ENCODE data around the gene SLC22A23. TPM values are rescaled to one million over a fixed set of nuclear protein-coding genes. Genes with fewer than 3 reads are reported as not detected.

The SLC22A23 gene
- total RNA-seq, 1 donor from 2014 or later: 27.8 TPM

- H3K4me1 ChIP-seq: peaks cover 7% of the 10 kb centered on the region
- TF ChIP-seq CTCF (IDR thresholded peaks at IDR 0.05): no peak
- intact Hi-C loops (cut with DNase I): no loop called here
- no peak overlapping the region for H3K4me3 ChIP-seq
- H3K27ac ChIP-seq: no peak overlapping the region
- H3K27me3 ChIP-seq (ENCODE audit: low read depth): no peaks in the 10 kb centered on the region
- ATAC-seq: no peak
- no peaks in the 10 kb centered on the region for H3K9me3 ChIP-seq
- no peaks in the 10 kb centered on the region for H3K36me3 ChIP-seq
- DNase-seq: no peak
These were observed 141.0 kb downstream of the SLC22A23 start for GRCh38 chr6:3315841-3316240.

GRCh38 chr6:3314621-3315467, 142.0 kb downstream of the SLC22A23 start:
- intact Hi-C loops (cut with DNase I): no loop called here
- DNase-seq (no peak), ATAC-seq (no peak)
- no peak for TF ChIP-seq CTCF (IDR thresholded peaks at IDR 0.05)
- H3K36me3 ChIP-seq: no peaks in the 10 kb centered on the region
- H3K27ac ChIP-seq: no peak overlapping the region
- H3K9me3 ChIP-seq: no peaks in the 10 kb centered on the region
- H3K27me3 ChIP-seq (ENCODE audit: low read depth): no peaks in the 10 kb centered on the region
- H3K4me1 ChIP-seq: peaks cover 7% of the 10 kb centered on the region
- H3K4me3 ChIP-seq: no peak overlapping the region

GRCh38 chr6:3314176-3314575, 142.7 kb downstream of the SLC22A23 start:
- no peaks in the 10 kb centered on the region for H3K9me3 ChIP-seq
- intact Hi-C loops (cut with DNase I): no loop called here
- no peaks in the 10 kb centered on the region for H3K36me3 ChIP-seq
- no peak overlapping the region for H3K4me3 ChIP-seq
- no peak for TF ChIP-seq CTCF (IDR thresholded peaks at IDR 0.05)
- ATAC-seq (no peak), DNase-seq (no peak)
- H3K27me3 ChIP-seq (ENCODE audit: low read depth): no peaks in the 10 kb centered on the region
- H3K27ac ChIP-seq: no peak overlapping the region
- peaks cover 7% of the 10 kb centered on the region for H3K4me1 ChIP-seq

DNA sequence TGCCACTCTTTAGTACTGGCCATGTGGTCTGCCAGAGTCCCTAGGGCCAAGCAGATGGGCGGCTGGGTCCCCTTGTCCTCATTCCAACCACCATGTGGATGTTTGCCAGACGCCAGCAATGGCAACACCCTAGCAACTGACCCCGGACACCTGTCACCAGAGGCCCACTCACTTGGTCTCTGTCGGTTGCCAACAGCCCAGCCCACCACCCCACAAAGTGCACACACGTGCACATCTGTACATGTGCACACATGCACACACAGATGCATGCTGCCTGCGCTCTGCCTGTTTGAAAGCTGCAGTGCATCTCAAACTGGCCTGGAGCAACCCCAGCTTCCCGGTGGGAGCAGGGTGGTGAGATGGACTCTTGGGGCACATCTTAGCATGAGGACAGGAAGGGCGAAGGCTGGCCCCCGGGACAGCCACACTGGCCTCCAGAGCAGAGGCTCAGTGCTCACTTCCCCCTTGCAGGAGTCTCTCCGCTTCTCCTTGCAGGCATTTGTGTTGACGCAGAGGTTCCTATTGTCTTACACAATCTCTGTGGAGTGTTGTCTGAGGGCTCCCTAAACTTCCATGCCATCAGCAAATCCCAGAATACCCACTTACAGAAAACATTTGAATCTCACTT, 144.1 kb downstream of the SLC22A23 start:
- no peak overlapping the region for H3K4me3 ChIP-seq
- no peaks in the 10 kb centered on the region for H3K4me1 ChIP-seq
- DNase-seq (no peak), ATAC-seq (peak; percentile 8 to 27)
- TF ChIP-seq CTCF (IDR thresholded peaks at IDR 0.05): no peak
- H3K36me3 ChIP-seq: no peaks in the 10 kb centered on the region
- no peak overlapping the region for H3K27ac ChIP-seq
- no peaks in the 10 kb centered on the region for H3K27me3 ChIP-seq (ENCODE audit: low read depth)
- intact Hi-C loops (cut with DNase I): no loop called here
- H3K9me3 ChIP-seq: no peaks in the 10 kb centered on the region

DNA sequence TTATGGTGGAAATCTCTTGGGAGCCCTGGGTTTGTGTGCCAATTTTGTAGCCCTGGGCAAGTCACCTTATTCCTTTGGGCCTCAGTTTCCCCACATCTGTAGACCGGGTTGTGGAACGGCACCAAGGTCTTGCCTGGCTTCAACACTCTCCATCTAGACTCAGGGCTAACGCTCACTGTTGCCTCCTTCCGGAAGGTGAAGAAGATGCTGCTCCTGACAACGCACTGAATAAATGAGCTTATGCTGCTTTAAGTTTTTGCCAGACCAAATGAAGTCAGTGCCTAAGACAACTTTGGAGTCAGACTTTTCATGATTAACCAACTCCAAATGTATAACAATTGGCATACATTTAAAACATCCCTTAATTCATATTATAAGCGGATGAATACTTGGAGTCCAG, 145.0 kb downstream of the SLC22A23 start:
- Histone ChIP-seq H3K27me3 (ENCODE audit: low read depth) (no peaks in the 10 kb centered on the region), H3K9me3 (no peaks in the 10 kb centered on the region), H3K27ac (no peak overlapping the region), H3K36me3 (no peaks in the 10 kb centered on the region), H3K4me1 (no peaks in the 10 kb centered on the region), H3K4me3 (no peak overlapping the region)
- no peak for TF ChIP-seq CTCF (IDR thresholded peaks at IDR 0.05)
- ATAC-seq (no peak), DNase-seq (no peak)
- intact Hi-C loops (cut with DNase I): no loop called here
